Measurements from ENCODE around the gene JOSD2. TPM values are rescaled to one million over a fixed set of nuclear protein-coding genes. Genes with fewer than 3 reads are reported as not detected.

Gene JOSD2
- total RNA-seq, 2 donors from 2014 or later = 27.6 to 34.0 TPM

DNA sequence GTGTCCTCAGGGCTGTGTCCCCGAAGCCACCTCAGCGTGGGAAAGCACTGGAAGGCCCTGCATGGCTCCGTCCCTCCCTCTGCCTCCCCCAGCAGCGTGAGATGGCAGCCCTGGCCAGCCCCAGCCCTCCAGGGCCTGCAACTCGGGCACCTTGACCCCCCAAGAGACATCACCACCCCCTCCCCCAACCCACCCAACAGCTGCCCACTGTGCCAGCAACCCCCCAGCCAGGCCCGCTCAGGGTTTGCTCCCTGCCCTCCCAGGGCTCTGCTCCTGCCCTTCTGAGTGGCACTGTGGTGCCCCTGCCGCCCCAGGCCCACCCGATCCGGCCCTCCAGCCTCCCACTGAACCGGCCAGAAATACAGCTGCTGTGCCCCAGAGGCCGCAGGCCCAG lies 4.2 kb upstream of the JOSD2 start:
- ATAC-seq (replicated peaks in 1 of 2) = no peak
- Mint-ChIP-seq H3K9me3 (no peaks in the 10 kb centered on the region), H3K4me1 (ENCODE audit: low read depth) (peaks cover 14% of the 10 kb centered on the region), H3K4me3 (no peak overlapping the region), H3K27me3 (ENCODE audit: low read depth) (peaks cover 18% of the 10 kb centered on the region), H3K36me3 (ENCODE audit: insufficient read depth in 2 of 2) (no peaks in the 10 kb centered on the region), H3K27ac (no peak overlapping the region)
- DNase-seq = no peak

DNA sequence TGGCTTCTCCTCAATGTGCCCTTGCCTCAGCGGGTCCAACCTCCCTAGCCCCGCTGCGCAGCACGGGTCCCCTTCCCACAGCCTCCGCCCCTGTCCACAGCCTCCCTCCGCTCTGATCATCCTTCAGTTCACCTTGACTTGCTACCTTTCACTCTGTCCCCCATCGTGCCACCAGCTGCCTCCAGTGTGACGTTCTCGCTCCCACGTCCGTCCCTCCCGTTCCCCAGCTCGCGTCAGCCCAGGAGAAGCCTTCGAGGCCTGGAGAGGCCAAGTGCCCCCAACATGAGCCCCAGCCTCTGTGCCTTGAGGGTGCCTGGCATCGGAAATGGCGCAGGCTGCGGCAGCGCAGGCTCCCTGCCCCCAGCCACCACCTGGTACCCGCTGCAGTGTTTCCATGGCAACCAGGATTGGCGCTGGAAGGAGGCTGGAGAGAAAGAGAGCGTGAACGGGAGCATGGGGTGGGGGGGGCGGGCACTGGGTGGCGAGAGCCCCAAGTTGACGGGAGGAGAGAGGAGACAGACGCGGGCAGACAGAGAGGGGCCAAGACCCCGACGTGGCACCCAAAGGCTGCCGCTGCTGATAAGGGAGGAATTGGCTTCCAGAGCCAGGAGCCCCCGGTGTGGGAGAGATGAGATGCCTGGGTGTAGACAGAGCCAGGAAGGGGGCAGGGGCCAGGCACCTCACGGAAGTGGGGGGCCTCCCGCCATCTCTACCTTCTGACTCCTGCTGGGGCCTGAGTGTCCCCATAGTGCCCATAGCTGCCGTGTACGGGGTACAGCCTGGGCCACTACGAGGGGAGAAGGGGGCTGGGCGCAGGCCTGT lies 3.6 kb upstream of the JOSD2 start:
- H3K4me3 Mint-ChIP-seq = no peak overlapping the region
- no peaks in the 10 kb centered on the region for H3K9me3 Mint-ChIP-seq
- H3K27ac Mint-ChIP-seq = no peak overlapping the region
- peaks cover 18% of the 10 kb centered on the region for H3K27me3 Mint-ChIP-seq (ENCODE audit: low read depth)
- peaks cover 16% of the 10 kb centered on the region for H3K4me1 Mint-ChIP-seq (ENCODE audit: low read depth)
- no peak for DNase-seq
- H3K36me3 Mint-ChIP-seq (ENCODE audit: insufficient read depth in 2 of 2) = no peaks in the 10 kb centered on the region
- no peak for ATAC-seq (replicated peaks in 1 of 2)

DNA sequence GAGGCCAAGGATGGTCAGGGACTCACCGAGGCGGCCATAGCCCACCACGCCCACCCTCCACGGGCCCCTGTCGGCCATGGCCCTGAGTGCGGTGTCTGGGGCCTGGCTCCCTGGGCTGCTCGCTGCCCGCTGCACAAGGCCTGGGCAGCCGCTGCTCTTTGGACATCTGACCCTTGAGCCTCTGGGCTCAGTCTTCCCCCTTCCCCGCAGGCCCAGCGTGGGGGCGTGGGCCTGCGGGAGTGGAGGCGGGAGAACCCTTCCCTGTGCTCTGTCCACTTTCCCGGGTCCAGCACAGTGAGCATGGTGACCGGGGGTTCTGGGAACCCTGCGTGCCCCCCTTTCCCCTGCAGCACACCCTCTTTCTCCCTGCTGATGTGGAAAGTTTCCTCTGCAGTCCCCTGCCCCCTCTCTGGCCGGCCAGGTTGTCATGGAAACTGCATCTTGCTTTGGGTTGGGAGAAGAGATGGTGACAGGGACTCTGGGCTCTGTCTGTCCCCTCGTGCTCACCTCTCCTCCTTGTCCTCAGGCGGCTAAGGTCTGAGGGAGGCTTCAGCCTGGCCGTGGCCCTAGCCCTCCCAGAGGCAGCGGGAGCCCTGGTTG lies 2.9 kb upstream of the JOSD2 start, which contains the start of gene ASPDH:
TSS of gene ASPDH (minus strand) at position 168 of the 600 bp plus-strand sequence. CDS start at position 78, 90 bp downstream.
- Mint-ChIP-seq H3K4me1 (ENCODE audit: low read depth) (peaks cover 16% of the 10 kb centered on the region), H3K36me3 (ENCODE audit: insufficient read depth in 2 of 2) (no peaks in the 10 kb centered on the region), H3K27ac (peak within 1 kb of the TSS; percentile 52), H3K9me3 (no peaks in the 10 kb centered on the region), H3K4me3 (no peak within 1 kb of the TSS), H3K27me3 (ENCODE audit: low read depth) (peaks cover 18% of the 10 kb centered on the region)
- DNase-seq (no peak), ATAC-seq (replicated peaks in 1 of 2) (no peak)

DNA sequence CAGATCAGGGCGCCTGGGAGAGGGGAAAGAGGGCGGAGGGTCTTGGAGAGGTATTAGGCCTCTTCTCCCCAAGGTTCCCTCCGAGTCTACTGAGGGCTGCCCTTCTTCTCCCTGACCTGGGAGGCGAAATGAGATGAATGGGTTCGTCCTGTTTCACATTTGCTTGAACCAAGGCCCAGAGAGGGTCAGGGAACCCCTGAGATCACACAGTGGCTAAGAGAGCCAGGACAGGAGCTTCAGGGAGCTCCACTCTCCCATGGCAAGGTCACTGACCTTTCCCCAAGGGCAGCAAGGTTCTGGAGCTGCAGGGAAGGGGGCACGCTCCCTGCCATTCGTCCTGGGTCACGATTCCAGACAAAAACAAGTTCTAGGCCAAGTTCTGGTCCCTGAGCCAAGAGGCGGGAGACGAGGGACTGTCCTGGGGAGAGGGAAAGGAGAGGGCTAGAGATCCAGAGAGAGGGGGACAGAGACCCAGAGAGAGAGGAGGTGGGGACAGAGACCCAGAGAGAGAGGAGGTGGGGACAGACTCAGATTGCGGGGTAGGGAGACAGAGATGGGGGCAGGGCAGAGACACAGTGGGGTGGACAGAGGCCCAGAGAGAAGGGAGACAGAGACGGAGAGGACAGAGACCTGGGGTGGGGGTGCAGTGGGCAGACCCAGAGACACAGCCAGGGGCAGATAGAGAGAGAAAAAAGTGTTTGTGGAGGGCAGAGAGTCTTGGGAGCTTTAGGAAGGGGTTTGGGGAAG lies 2.2 kb upstream of the JOSD2 start:
- ATAC-seq (replicated peaks in 1 of 2) (no peak), DNase-seq (no peak)
- H3K36me3 Mint-ChIP-seq (ENCODE audit: insufficient read depth in 2 of 2) = no peaks in the 10 kb centered on the region
- H3K4me3 Mint-ChIP-seq = no peak overlapping the region
- peaks cover 16% of the 10 kb centered on the region for H3K4me1 Mint-ChIP-seq (ENCODE audit: low read depth)
- peaks cover 18% of the 10 kb centered on the region for H3K27me3 Mint-ChIP-seq (ENCODE audit: low read depth)
- H3K9me3 Mint-ChIP-seq = no peaks in the 10 kb centered on the region
- peak overlapping the region; percentile 52 for H3K27ac Mint-ChIP-seq

DNA sequence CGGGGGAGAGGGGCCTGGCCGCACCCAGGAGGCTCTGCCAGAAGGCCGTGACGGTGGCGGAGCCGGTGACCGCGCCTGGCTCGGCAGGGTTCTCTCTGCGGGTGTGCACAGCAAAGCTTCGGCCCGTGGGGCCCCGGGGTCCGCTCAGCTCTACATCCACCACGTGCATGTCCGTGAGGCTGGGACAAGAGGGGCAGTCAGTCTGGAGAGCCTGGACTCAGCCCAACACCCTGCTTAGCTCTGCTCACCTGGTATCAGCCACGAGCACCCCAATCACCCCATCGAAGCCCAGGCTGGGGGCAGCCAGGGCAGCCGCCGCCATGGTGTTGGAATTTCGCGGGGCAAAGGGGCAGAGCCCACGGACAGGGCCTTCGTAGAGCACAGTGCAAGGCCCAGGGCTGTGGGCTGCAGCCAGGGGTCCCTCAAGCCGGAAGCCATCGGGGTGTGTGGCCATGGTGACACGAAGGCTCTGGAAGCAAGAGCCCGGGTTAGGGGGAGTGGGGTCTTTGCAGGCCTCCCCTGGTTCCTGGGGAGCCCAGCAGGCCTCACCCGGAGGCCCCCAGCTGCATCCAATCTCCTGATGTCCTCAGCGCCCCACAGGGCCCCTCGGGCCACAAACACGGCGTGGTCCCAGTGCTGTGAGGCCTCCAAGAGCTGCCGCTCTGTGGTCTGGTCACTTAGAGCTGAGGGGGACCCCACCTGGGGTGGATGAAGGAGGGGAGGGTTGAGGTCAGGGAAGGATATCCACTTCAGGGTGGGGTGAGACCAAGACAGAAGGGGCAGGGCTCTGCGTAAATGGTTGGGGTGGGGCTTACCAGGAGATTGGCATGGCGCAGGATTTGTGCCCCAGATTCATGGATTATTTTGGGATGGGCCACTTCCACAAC lies 1.4 kb upstream of the JOSD2 start:
- ATAC-seq (replicated peaks in 1 of 2) = no peak
- Mint-ChIP-seq H3K27ac (no peak overlapping the region), H3K9me3 (no peaks in the 10 kb centered on the region), H3K36me3 (ENCODE audit: insufficient read depth in 2 of 2) (no peaks in the 10 kb centered on the region), H3K27me3 (ENCODE audit: low read depth) (peaks cover 18% of the 10 kb centered on the region), H3K4me3 (no peak overlapping the region), H3K4me1 (ENCODE audit: low read depth) (peaks cover 16% of the 10 kb centered on the region)
- DNase-seq = no peak

DNA sequence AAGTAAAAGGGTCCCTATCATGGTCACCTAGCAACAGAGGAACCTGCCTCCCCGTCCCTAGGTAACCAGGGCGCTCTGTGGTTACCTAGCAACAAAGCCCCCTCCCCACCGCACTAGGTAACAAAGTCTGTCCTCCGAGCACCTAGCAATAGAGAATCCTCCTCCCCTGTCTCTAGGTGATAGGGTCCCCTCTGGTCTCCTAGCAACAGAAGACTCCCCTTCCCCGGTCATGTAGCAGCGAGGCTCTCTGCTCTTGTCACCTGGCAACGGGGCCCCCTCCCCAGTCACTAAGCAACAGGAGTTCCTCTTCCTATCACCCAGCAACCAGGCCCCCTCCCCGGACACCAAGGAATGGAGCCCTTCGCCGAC lies 307 bp downstream of the JOSD2 start:
- no peak for DNase-seq
- Mint-ChIP-seq H3K36me3 (ENCODE audit: insufficient read depth in 2 of 2) (peaks cover 0 to 1% of the 10 kb centered on the region in 2 donors), H3K27ac (peak overlapping the region; percentile 74), H3K9me3 (no peaks in the 10 kb centered on the region), H3K4me1 (ENCODE audit: low read depth) (peaks cover 16% of the 10 kb centered on the region), H3K27me3 (ENCODE audit: low read depth) (peaks cover 11% of the 10 kb centered on the region), H3K4me3 (peak overlapping the region; percentile 72 to 76)
- ATAC-seq (replicated peaks in 1 of 2) = no peak

DNA sequence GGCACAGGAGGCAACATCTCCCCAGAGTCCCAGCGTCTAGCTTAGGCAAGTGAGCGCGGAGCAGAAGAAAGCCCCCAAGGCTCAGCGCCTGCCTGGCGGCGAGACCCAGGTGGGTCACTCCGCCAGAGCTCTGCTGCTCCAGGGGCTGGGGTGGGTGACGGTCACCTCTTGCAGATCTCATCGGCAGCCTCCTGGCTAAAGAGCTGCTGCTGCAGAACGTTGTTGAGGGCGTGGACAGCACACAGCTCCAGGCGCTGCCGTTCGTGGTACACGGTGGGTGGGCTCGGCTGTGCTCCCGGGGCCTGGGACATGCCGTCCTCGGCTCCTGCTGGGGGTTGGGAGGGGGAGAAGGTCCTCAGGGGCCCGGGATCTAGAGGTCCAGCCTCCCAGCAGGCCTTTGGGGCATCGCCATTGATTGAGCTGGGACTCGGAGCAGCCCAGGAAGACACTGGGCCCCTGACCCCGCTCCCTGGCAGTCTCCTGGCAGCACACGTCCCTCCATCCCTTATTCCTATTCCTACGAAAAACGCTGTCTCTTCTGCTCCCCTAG lies 795 bp downstream of the JOSD2 start:
- Mint-ChIP-seq H3K36me3 (ENCODE audit: insufficient read depth in 2 of 2) (peaks cover 0 to 4% of the 10 kb centered on the region in 2 donors), H3K4me3 (peak overlapping the region; percentile 72 to 76), H3K27me3 (ENCODE audit: low read depth) (peaks cover 9% of the 10 kb centered on the region), H3K4me1 (ENCODE audit: low read depth) (peaks cover 16% of the 10 kb centered on the region), H3K27ac (peak overlapping the region; percentile 74), H3K9me3 (no peaks in the 10 kb centered on the region)
- ATAC-seq (replicated peaks in 1 of 2) = no peak
- DNase-seq = no peak

DNA sequence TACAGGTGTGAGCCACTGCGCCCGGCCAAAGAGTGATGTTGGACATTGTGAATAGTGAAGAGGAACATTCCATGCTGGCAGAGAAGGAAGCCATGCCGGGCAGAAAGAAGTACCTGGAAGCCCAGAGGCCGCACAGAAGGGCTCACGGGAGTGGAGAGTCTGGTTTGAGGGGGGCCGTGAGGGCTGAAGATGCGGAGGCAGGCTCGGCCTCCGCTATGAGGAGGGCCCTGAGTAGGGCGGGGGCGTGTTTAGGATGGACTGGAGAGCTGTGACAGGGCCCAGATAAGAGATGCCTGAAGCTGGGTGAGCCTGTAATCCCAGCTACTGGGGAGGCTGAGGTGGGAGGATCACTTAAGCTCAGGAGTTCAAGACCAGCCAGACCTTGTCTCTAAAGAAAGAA lies 1.6 kb downstream of the JOSD2 start:
- Mint-ChIP-seq H3K36me3 (ENCODE audit: insufficient read depth in 2 of 2) (peaks cover 0 to 4% of the 10 kb centered on the region in 2 donors), H3K27ac (peak overlapping the region; percentile 6), H3K27me3 (ENCODE audit: low read depth) (peaks cover 3% of the 10 kb centered on the region), H3K4me1 (ENCODE audit: low read depth) (peaks cover 16% of the 10 kb centered on the region), H3K9me3 (no peaks in the 10 kb centered on the region), H3K4me3 (peak overlapping the region; percentile 39 to 76)
- DNase-seq (no peak), ATAC-seq (replicated peaks in 1 of 2) (no peak)

DNA sequence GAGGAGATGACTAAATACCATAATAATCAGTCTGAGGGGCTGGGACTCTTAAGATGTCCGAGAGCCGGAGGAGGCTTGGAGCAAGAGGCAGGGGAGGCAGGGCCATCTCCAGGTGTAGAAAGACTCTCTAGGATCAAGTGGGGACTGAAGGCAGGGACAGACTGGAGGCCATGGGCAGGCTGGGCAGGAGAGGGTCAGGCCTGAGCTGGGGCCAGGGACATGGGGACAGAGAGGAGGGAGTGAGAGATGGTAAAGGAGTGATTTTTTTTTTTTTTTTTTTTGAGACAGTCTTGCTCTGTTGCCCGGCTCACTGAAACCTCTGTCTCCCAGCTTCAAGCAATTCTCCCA lies 2.2 kb downstream of the JOSD2 start:
- no peak overlapping the region for H3K27ac Mint-ChIP-seq
- no peaks in the 10 kb centered on the region for H3K9me3 Mint-ChIP-seq

DNA sequence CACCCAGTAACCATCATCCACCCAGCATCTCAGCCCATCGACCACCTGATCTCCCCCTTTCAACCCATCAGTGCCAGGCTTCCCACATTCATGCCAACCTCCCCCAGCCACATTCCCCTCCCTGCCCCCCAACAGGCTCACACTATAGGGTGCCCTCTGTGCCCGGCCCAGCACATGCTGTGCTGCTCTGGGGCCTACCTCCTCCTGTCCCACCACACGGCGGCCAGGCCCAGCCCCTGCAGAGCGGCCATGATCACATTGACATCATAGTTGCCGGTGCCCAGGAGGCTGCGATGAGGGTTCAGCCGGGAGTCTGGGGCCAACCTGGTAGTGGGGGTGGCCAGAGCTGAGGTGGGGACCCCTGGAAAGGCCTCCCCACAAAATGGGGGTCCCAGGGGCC lies 3.6 kb downstream of the JOSD2 start:
- Mint-ChIP-seq H3K27me3 (ENCODE audit: low read depth) (no peaks in the 10 kb centered on the region), H3K4me3 (no peak overlapping the region), H3K36me3 (ENCODE audit: insufficient read depth in 2 of 2) (peaks cover 0 to 4% of the 10 kb centered on the region in 2 donors), H3K4me1 (ENCODE audit: low read depth) (peaks cover 16% of the 10 kb centered on the region), H3K27ac (no peak overlapping the region), H3K9me3 (no peaks in the 10 kb centered on the region)
- DNase-seq = no peak
- ATAC-seq (replicated peaks in 1 of 2) = no peak

More for the DNA sequence above, 2.2 kb downstream of the JOSD2 start:
- H3K36me3 Mint-ChIP-seq (ENCODE audit: insufficient read depth in 2 of 2) = peaks cover 0 to 4% of the 10 kb centered on the region in 2 donors
- DNase-seq (no peak), ATAC-seq (replicated peaks in 1 of 2) (no peak)
- peak overlapping the region in 1 of 2 donors; percentile 7 for H3K4me3 Mint-ChIP-seq
- peaks cover 16% of the 10 kb centered on the region for H3K4me1 Mint-ChIP-seq (ENCODE audit: low read depth)
- H3K27me3 Mint-ChIP-seq (ENCODE audit: low read depth) = no peaks in the 10 kb centered on the region

DNA sequence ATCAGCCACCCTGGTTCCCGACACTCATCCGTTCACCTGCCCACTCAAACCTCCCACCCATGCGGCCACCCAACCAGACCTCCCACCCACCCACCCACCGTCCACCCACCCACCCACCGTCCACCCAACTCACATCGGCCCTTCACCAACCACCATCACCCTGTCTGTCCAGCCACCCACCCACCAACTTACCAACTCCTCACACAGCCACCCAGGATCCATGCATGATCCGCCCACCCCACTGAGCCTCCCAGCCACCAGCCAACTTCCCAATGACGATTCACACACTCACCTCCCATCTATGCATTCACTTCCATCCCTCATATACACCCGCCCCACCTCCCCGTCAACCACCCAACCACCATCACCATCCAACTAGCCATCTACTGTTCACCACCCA lies 4.3 kb downstream of the JOSD2 start:
- H3K27me3 Mint-ChIP-seq (ENCODE audit: low read depth) = no peaks in the 10 kb centered on the region
- peaks cover 15% of the 10 kb centered on the region for H3K4me1 Mint-ChIP-seq (ENCODE audit: low read depth)
- H3K27ac Mint-ChIP-seq = no peak overlapping the region
- no peak overlapping the region for H3K4me3 Mint-ChIP-seq
- ATAC-seq (replicated peaks in 1 of 2) (no peak), DNase-seq (no peak)
- H3K9me3 Mint-ChIP-seq = no peaks in the 10 kb centered on the region
- H3K36me3 Mint-ChIP-seq (ENCODE audit: insufficient read depth in 2 of 2) = peaks cover 0 to 4% of the 10 kb centered on the region in 2 donors

DNA sequence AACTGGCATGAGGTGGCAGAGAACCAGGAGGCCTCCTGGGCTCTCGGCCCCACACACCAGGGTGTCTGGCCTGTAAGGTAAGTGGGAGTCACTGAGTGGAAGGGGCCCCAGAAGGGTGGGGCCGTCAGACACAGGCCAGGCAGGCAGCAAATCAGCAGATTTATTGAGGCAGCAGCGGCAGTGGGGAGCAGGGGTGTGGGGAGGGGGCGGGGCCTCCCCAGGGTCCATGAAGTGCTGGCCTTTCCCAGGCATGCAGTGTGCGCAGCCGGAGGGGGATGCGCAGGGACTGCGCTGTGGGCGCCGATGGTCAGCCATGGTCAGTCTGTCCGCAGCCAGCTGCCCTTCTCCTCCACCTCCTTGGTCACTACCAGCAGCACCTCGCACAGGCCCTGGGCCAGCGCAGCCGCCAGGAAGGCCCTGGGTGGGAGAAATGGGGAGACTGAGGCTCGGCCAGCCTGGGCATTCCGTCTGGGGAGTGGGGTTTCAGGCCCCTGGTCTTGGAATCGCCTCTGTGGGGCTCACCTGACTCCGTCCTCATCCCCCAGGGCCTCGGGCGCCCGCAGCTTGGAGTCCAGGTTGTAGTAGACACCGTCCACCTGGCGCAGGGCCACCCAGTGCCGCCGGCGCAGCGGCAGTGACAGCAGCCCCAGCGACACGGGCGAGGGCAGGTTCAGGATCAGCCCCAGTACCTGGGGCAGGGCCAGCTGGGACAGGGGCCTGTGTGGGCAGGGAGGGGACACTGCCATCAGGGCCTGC lies 5.0 kb downstream of the JOSD2 start:
- no peak overlapping the region for H3K27ac Mint-ChIP-seq
- H3K4me3 Mint-ChIP-seq = no peak overlapping the region
- H3K9me3 Mint-ChIP-seq = no peaks in the 10 kb centered on the region
- peaks cover 0 to 4% of the 10 kb centered on the region in 2 donors for H3K36me3 Mint-ChIP-seq (ENCODE audit: insufficient read depth in 2 of 2)
- ATAC-seq (replicated peaks in 1 of 2) (no peak), DNase-seq (no peak)
- H3K27me3 Mint-ChIP-seq (ENCODE audit: low read depth) = no peaks in the 10 kb centered on the region
- H3K4me1 Mint-ChIP-seq (ENCODE audit: low read depth) = peaks cover 9% of the 10 kb centered on the region

Measured in activated T-cell treated with anti-CD3 and anti-CD28 coated beads, Interleukin-2, amount 50 U/mL, for 72 hours (primary cell).